H9 (cell line): ENCODE measurements around the gene SWAP70. TPM values are rescaled to one million over a fixed set of nuclear protein-coding genes. Genes with fewer than 3 reads are reported as not detected.

Experiments used
- DNase-seq: peaks from one replicate; pipeline ENCODE4 v3.0.0-alpha.2; 2017
- H2AFZ ChIP-seq: one replicate; pipeline ENCODE4 v1.6.1; 2013; ENCODE audit warnings: mild to moderate bottlenecking, low read length, control low read depth, moderate library complexity
- H2AK5ac ChIP-seq: 2 replicates; pipeline ENCODE4 v1.6.1; 2013; ENCODE audit warnings: low read length, control low read depth, mixed read lengths; ENCODE audit not compliant: insufficient read length
- H2BK120ac ChIP-seq: one replicate; pipeline ENCODE4 v1.6.1; 2013; ENCODE audit warnings: low read depth, mild to moderate bottlenecking, low read length, control low read depth, inconsistent platforms; ENCODE audit not compliant: poor library complexity, severe bottlenecking
- H2BK12ac ChIP-seq: 2 replicates; pipeline ENCODE4 v1.6.1; 2013; ENCODE audit warnings: low read length, control low read depth, mixed read lengths, low read depth; ENCODE audit not compliant: insufficient read length
- H2BK15ac ChIP-seq: 2 replicates; pipeline ENCODE4 v1.6.1; 2013; ENCODE audit warnings: low read depth, low read length, control low read depth
- H2BK20ac ChIP-seq: one replicate; pipeline ENCODE4 v1.6.1; 2013; ENCODE audit warnings: low read depth, mild to moderate bottlenecking, low read length, control low read depth, inconsistent platforms; ENCODE audit not compliant: poor library complexity, severe bottlenecking
- H2BK5ac ChIP-seq: 2 replicates; pipeline ENCODE4 v1.6.1; 2013; ENCODE audit warnings: low read length, control low read depth, mixed read lengths; ENCODE audit not compliant: insufficient read length
- H3K14ac ChIP-seq: 2 replicates; pipeline ENCODE4 v1.6.1; 2013; ENCODE audit warnings: low read length, control low read depth; ENCODE audit not compliant: insufficient read depth
- H3K18ac ChIP-seq: 2 replicates; pipeline ENCODE4 v1.6.1; 2013; ENCODE audit warnings: low read depth, mild to moderate bottlenecking, mixed read lengths, low read length, control low read depth; ENCODE audit not compliant: insufficient read length
- H3K23ac ChIP-seq: 2 replicates; pipeline ENCODE4 v1.6.1; 2013; ENCODE audit warnings: low read length, control low read depth, mixed read lengths, low read depth; ENCODE audit not compliant: insufficient read length
- H3K23me2 ChIP-seq: 2 replicates; pipeline ENCODE4 v1.6.1; 2013; ENCODE audit warnings: low read depth, mild to moderate bottlenecking, mixed read lengths, low read length, control low read depth; ENCODE audit not compliant: insufficient read length, poor library complexity, severe bottlenecking
- H3K27ac ChIP-seq: 2 replicates; pipeline ENCODE4 v1.5.1; 2013; ENCODE audit warnings: low read length, control low read depth, mixed read lengths, low read depth; ENCODE audit not compliant: insufficient read length
- H3K27me3 ChIP-seq: 2 replicates; pipeline ENCODE4 v1.6.1; 2013; ENCODE audit warnings: low read length, control low read depth, inconsistent platforms; ENCODE audit not compliant: insufficient read depth
- H3K4ac ChIP-seq: 2 replicates; pipeline ENCODE4 v1.6.1; 2013; ENCODE audit warnings: low read depth, mild to moderate bottlenecking, control low read depth, inconsistent platforms, low read length, moderate library complexity
- H3K4me1 ChIP-seq: 2 replicates; pipeline ENCODE4 v1.6.1; 2013; ENCODE audit warnings: low read length, control low read depth, inconsistent platforms; ENCODE audit not compliant: insufficient read depth
- H3K4me2 ChIP-seq: 2 replicates; pipeline ENCODE4 v1.6.1; 2013; ENCODE audit warnings: low read length, control low read depth, mixed read lengths; ENCODE audit not compliant: insufficient read length, insufficient read depth
- H3K56ac ChIP-seq: 2 replicates; pipeline ENCODE4 v1.6.1; 2013; ENCODE audit warnings: low read depth, mild to moderate bottlenecking, mixed read lengths, low read length, control low read depth; ENCODE audit not compliant: insufficient read length
- H3K79me1 ChIP-seq: 2 replicates; pipeline ENCODE4 v1.6.1; 2013; ENCODE audit warnings: low read depth, mild to moderate bottlenecking, moderate library complexity, low read length, control low read depth, inconsistent platforms; ENCODE audit not compliant: insufficient read depth, poor library complexity, severe bottlenecking
- H3K79me2 ChIP-seq: 2 replicates; pipeline ENCODE4 v1.6.1; 2013; ENCODE audit warnings: low read length, control low read depth, inconsistent platforms; ENCODE audit not compliant: insufficient read depth
- H3K9ac ChIP-seq: 2 replicates; pipeline ENCODE4 v1.6.1; 2013; ENCODE audit warnings: low read length, control low read depth, mixed read lengths; ENCODE audit not compliant: insufficient read length; ENCODE audit errors: extremely low read depth
- H3K9me3 ChIP-seq: one replicate; pipeline ENCODE4 v1.6.1; 2013; ENCODE audit warnings: low read depth, low read length, inconsistent platforms; ENCODE audit not compliant: control insufficient read depth
- H3T11ph ChIP-seq: one replicate; pipeline ENCODE4 v1.6.1; 2013; ENCODE audit warnings: mild to moderate bottlenecking, low read length, control low read depth, inconsistent platforms
- H4K20me1 ChIP-seq: one replicate; pipeline ENCODE4 v1.6.1; 2013; ENCODE audit not compliant: control insufficient read depth, insufficient read length, insufficient read depth
- H4K5ac ChIP-seq: 2 replicates; pipeline ENCODE4 v1.6.1; 2013; ENCODE audit warnings: low read depth, mild to moderate bottlenecking, mixed read lengths, low read length, control low read depth; ENCODE audit not compliant: insufficient read length
- H4K8ac ChIP-seq: replicated peaks from 2 replicates; pipeline ENCODE4 v1.6.1; 2013; ENCODE audit warnings: low read length, control low read depth, mixed read lengths, low read depth; ENCODE audit not compliant: insufficient read length
- H4K91ac ChIP-seq: 2 replicates; pipeline ENCODE4 v1.6.1; 2013; ENCODE audit warnings: low read depth, mild to moderate bottlenecking, moderate library complexity, mixed read lengths, low read length, control low read depth; ENCODE audit not compliant: insufficient read length
- H3K27ac Mint-ChIP-seq, 3 experiments: 2 replicates in 2 of 3; 3 replicates in 1 of 3; pipeline ENCODE4 v1.8.0; 2020 to 2021; ENCODE audit warnings: mixed read lengths in 3 of 3, mild to moderate bottlenecking in 1 of 3, moderate library complexity in 1 of 3
- H3K27me3 Mint-ChIP-seq: 2 replicates; pipeline ENCODE4 v1.8.0; 2021; ENCODE audit warnings: low read depth, mild to moderate bottlenecking, moderate library complexity, mixed read lengths
- H3K36me3 Mint-ChIP-seq, 3 experiments: 2 replicates in 2 of 3; 3 replicates in 1 of 3; pipeline ENCODE4 v1.8.0; 2020 to 2021; ENCODE audit warnings: low read depth in 3 of 3, mixed read lengths in 3 of 3; ENCODE audit not compliant: insufficient read depth in 1 of 3
- H3K4me1 Mint-ChIP-seq, 2 experiments: 2 replicates each; pipeline ENCODE4 v1.8.0; 2020; ENCODE audit warnings: mixed read lengths in 2 of 2
- H3K4me3 Mint-ChIP-seq, 2 experiments: 2 replicates in 1 of 2; 3 replicates in 1 of 2; pipeline ENCODE4 v1.8.0; 2020 to 2021; ENCODE audit warnings: mild to moderate bottlenecking in 2 of 2, mixed read lengths in 2 of 2, moderate library complexity in 1 of 2
- H3K9me3 Mint-ChIP-seq, 2 experiments: 2 replicates in 1 of 2; 3 replicates in 1 of 2; pipeline ENCODE4 v1.8.0; 2020; ENCODE audit warnings: mild to moderate bottlenecking in 2 of 2, mixed read lengths in 2 of 2, moderate library complexity in 1 of 2
- WGBS: extraction: QIAGEN DNeasy Blood & Tissue Kit; methylation state at CpG from one replicate; pipeline ENCODE4 v1.1.7; 2013; ENCODE audit warnings: missing lambda C conversion rate, low lambda C conversion rate, mixed read lengths; ENCODE audit not compliant: insufficient read length; ENCODE audit errors: extremely low coverage; 5-methylcytosine and 5-hydroxymethylcytosine counted together
- total RNA-seq: library from RNA; stranded (reverse); gene quantifications from 2 replicates; pipeline ENCODE4 v1.2.1, GENCODE V29; 2021
- TF ChIP-seq, protein P1 (sequence below): fragments of 200-600 bp; sonication (generic); conservative IDR thresholded peaks from 3 replicates; pipeline ENCODE4 v1.8.0; 2021; ENCODE audit warnings: antibody characterized with exemption, mild to moderate bottlenecking

The SWAP70 gene
- total RNA-seq, 1 experiment from 2014 or later: 34.4 TPM

DNA sequence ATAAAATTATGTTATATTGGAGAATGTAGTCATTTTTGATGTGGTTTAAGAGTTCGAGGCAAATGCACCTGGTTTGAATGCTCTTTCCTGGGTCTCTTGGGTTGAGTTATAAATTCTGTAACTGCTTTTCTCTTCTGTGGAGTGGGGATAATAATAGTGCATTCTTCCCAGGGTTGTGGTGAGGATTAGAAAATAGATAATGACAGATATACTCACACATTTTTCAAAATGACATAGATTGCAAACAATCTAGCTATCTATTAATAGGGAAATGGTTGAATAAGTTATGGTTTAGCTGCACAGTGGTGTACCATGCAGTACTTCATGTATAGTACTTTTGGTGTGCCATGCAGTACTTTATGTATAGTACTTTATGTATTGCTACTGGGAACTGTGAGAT, 67.4 kb downstream of the SWAP70 start:
- H3K27ac ChIP-seq: no peak overlapping the region
- H3K14ac ChIP-seq: no peak overlapping the region
- no peak overlapping the region for H3K9ac ChIP-seq
- Mint-ChIP-seq H3K27ac (peak overlapping the region in 1 of 3 experiments; percentile 10; a peak in 1 of 7 replicates), H3K4me1 (peaks cover 0 to 4% of the 10 kb centered on the region in 2 experiments; a peak in 1 of 4 replicates), H3K9me3 (no peaks in the 10 kb centered on the region), H3K4me3 (no peak overlapping the region), H3K27me3 (no peaks in the 10 kb centered on the region), H3K36me3 (peaks cover 22 to 60% (median 42%) of the 10 kb centered on the region in 3 experiments; a peak in 6 of 7 replicates)
- H3K23me2 ChIP-seq: no peaks in the 10 kb centered on the region
- H2BK120ac ChIP-seq: no peak overlapping the region
- no peak overlapping the region for H2BK12ac ChIP-seq
- H3K27me3 ChIP-seq: no peaks in the 10 kb centered on the region
- TF ChIP-seq, protein P1, sequence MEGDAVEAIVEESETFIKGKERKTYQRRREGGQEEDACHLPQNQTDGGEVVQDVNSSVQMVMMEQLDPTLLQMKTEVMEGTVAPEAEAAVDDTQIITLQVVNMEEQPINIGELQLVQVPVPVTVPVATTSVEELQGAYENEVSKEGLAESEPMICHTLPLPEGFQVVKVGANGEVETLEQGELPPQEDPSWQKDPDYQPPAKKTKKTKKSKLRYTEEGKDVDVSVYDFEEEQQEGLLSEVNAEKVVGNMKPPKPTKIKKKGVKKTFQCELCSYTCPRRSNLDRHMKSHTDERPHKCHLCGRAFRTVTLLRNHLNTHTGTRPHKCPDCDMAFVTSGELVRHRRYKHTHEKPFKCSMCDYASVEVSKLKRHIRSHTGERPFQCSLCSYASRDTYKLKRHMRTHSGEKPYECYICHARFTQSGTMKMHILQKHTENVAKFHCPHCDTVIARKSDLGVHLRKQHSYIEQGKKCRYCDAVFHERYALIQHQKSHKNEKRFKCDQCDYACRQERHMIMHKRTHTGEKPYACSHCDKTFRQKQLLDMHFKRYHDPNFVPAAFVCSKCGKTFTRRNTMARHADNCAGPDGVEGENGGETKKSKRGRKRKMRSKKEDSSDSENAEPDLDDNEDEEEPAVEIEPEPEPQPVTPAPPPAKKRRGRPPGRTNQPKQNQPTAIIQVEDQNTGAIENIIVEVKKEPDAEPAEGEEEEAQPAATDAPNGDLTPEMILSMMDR: no peak
- H4K5ac ChIP-seq: no peak overlapping the region
- no peak overlapping the region for H2AK5ac ChIP-seq
- WGBS: no CpG with 5 or more reads among the region's 1 CpG
- H4K20me1 ChIP-seq: no peaks in the 10 kb centered on the region
- H3K4me2 ChIP-seq: no peak overlapping the region
- H3K18ac ChIP-seq: no peak overlapping the region
- H3K79me1 ChIP-seq: no peaks in the 10 kb centered on the region
- H2BK5ac ChIP-seq: no peak overlapping the region
- H4K8ac ChIP-seq: no peak overlapping the region
- no peak overlapping the region for H3K4ac ChIP-seq
- H3K4me1 ChIP-seq: no peaks in the 10 kb centered on the region
- H4K91ac ChIP-seq: no peak overlapping the region
- H3K23ac ChIP-seq: no peak overlapping the region
- no peak for DNase-seq
- no peak overlapping the region for H2BK15ac ChIP-seq
- H2AFZ ChIP-seq: no peak overlapping the region
- H3T11ph ChIP-seq: no peak overlapping the region
- no peaks in the 10 kb centered on the region for H3K79me2 ChIP-seq
- no peak overlapping the region for H2BK20ac ChIP-seq
- H3K9me3 ChIP-seq: no peaks in the 10 kb centered on the region
- no peak overlapping the region for H3K56ac ChIP-seq
